Measurements from ENCODE around the gene LTBR.
"Not testable (repeated sequence)": the region's sequence is repeated elsewhere in the genome, so short reads cannot be mapped to it uniquely, and the experiment has no call there.

LTBR gene

DNA sequence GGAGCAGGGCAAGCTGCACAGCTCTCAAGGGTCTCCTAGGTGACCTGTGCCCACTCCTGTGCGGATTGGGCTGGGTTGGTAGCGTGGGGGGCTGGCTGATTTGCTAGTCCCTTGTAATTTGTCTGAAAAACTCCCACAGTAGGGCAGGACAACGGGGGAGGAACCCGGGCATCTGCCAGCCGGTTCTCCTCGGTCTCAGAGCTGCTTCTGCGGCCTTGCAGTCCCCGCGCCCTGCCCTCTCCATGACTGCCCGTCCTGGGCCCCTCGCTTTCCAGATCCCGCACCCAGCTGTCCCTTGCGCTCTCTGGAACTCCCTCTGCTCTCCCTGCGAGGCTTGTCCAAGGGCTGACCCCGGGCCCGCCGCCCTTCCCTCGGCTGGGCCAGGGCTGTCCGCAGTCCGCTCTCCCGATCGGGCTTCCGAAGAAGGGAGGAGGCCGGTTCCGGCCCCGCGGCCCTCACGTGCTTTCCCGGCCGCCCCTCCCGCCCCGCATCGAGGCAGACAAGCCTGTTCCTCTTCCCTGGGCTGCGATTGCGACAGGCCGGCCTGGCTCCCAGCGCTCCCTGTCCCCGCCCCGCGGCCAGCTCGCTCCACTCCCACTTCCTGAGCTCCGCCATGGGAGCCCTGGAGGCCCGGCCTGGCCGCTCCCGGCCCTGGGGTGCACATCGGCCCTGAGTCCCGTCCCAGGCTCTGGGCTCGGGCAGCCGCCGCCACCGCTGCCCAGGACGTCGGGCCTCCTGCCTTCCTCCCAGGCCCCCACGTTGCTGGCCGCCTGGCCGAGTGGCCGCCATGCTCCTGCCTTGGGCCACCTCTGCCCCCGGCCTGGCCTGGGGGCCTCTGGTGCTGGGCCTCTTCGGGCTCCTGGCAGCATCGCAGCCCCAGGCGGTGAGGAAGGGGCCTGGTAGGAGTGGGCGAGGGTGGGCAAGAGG, at the start of gene LTBR:
Gene LTBR (plus strand): TSS at position 591 of the 927 bp plus-strand sequence. CDS start 197 bp downstream, at position 788.
- FAIRE-seq, result no peak

DNA sequence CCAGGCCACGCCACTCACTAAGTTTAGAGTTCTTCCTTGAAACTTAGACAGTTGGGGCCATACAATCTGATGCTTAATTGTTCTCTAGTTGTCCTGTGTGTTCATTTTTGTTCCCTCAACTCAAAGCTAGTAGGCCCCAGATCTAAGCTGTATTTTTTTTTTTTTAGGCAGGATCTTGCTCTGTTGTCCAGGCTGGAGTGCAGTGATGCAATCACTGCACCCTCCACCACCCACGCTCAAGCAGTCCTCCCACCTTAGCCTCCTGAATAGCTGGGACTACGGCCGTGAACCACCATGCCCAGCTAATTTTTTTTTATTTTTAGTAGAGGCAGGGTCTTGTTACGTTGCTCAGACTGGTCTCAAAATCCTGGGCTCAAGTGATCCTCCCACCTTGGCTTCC, 49.6 kb upstream of the LTBR start:
- FAIRE-seq, result no peak

DNA sequence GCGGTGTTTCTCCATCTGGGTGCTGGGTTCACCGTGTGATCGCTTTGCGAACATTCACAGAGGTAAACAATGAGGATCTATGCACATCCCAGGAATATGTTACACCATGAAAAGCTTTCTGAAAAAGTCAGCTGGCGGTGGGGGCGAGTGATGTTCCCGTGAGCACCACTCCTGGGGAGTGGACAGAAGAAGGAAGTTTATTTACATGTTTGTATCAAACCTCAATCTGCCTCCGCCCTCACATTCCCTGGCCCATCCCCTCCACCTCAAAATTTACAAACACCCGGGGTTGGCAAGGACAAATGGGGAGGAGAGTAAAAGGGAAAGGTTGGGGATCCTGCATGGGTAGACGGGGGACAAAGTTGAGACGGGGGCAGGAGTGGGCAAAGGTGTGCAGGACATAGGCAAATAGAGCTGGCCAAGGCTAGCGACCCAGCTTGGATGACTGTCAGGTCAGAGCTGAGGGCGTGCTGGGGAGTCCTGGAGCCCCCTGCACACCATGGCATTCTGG, 49.0 kb upstream of the LTBR start:
- FAIRE-seq, result no peak

DNA sequence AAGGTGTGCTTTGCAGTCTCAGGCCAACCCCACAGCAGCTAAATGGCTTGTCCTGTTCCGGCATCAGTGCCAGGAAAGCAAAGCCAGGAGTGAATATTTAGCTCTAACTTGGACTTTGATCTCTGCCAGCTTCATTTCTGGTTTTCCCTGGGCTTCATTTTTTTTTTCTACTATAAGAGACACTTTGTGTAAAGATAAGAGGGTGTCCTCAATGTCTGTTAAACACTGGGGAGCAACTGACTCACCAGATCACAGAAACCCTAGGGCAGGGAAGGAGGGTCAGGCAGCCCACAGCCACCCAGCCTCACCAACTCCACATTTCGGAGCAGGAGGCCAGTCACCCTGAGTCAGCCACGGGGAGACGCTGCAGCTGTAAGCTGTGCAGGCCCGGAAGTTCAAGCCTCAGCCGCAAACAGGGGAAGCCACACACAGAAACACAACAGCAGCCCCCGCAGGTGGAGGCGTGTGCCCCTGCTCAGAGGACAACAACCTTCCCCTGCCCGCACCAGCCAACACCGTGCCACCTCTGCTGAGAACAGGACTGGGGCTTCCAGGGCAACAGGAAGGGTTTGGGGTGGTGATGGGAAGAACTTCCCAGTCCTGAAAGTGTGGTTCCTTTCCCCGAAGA, 48.4 kb upstream of the LTBR start:
- FAIRE-seq, result no peak

DNA sequence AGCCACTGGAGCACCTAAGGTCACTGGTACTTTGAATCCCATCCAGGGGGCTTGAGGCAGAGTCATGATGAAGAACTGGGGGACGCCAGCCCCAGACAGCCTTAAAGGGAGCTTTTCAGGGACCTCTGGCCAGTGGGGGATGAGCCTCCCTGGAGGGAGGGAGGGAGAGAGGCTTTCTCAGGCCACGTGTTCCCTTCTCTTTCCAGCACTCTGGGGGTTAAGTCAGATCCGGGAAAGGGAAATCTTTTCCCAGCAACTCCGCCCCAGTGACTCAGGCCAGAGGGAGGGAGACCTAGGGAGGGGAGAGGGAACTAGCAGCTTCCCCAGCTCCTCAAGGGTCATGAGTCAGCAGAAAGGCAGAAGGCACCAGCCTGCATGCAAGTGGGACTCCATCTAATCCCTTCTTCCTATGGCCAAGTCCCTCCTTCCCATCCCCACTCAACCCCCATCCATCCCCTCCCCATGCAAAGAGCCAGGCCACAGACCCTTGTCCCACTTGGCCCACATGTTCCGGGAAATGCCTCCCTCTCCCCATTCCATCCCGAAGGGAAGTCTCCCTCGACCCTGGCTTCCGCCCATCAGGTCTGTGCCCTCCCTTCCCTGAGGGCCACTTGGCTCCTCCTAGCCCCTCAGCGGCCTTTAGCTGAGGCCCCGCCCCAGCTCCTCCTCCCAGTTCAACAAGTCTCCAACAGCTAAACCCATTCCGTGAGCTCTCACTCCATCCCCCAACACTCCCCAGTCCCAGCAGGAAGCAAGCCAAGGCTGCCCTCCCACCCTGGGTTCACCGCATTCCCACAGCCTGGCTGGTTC, 47.7 kb upstream of the LTBR start:
- FAIRE-seq, result peak; percentile 97

DNA sequence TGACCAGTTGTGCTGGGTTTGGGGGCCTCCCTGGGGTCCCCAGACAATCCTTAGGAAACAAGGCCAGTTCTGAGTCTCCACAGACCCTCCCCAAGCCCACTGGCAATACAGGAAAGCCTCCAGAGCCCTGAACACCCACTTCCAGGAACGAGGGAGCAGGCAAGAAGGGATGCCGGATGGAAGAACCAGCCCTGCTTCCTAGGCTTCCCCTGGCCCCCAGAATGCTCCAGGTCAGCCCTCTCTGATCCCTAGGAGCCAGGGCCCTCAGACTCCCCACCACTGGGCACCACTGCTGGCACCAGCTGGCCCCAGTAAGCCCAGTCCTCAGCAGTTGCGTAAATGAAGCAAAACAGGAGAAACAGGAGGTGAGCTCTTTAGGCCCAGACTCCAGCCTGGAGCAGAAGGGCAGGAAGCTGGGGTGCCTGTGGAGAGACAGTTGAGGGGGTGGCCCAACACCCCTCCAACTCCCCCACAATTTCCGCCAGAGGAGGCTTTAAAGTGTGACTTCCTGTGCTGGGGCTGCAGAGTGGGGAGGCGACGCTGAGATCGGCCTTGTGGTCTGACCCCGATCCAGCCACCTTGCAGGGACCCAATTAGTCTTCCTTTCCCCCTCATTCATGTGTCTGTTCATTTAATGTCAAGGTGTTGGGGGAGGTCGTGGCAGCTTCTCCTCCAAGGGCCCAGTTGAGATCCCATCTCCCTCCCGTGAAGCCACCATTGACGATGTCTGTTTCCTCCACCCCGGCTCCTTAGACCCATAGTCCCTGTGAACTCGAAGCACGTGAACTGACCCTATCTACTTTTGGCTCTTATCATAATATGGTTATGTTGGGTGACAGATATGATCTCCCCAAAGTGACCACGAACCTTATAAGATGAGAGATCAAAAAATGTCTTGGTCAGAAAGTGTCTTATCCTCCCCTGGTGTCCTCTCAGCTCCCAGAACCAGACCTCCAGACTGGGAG, 46.8 kb upstream of the LTBR start:
- no peak for FAIRE-seq

DNA sequence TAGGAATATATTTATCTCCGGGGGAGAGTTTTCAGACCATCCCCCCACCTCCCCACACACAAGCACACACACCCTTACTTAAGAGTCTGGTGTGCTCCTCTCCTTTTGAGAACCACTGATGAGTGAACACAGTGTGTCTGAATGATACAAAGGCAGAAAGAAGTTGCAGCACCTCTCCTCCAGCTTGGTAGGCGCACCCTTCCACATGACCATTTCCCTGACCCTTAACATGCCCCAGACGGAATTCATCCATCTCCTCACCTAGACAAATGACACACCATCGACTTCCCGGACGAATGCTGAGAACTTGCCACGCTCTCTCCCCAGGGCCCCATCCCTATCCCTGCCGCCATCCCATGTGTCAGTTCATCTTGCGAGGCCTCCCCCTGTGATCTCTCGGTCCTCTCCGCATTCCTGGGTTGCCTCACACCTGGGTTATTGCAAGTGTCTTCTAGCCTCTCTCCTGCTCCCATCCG, 46.0 kb upstream of the LTBR start:
- FAIRE-seq, result no peak

DNA sequence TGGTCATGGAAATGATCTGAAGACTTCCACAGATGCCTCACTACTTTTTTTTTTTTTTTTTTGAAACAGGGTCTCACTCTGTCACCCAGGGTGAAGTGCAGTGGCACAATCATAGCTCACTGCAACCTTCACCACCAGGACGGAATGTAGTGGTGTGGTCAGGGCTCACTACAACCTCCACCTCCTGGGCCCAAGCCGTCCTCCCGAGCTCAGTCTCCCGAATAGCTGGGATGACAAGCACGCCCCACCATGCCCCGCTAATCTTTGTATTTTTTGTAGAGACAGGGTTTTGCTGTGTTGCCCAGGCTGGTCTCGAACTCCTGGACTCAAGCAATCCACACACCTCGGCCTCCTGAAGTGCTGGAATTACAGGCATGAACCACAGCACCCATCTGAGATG, 45.4 kb upstream of the LTBR start:
- FAIRE-seq, result not testable (repeated sequence)

DNA sequence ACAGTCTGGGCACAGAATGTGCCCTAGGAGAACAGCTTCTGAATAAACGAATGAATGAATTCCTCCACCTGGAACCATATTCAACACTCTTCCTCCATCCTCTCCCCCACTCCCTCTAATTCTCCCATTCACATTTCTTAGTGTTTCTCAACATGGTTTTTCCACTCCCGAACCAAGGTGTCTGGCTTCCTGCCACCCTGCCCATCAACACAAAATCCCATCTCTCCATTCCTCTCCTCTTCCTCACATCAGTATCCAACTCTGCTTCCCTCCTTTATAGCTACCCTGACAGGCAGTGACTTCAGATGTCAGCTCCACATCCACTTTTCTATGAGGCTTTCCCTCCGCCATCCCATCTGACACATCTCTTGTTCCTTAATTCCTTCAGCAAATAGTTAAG, 45.0 kb upstream of the LTBR start:
- FAIRE-seq, result no peak

DNA sequence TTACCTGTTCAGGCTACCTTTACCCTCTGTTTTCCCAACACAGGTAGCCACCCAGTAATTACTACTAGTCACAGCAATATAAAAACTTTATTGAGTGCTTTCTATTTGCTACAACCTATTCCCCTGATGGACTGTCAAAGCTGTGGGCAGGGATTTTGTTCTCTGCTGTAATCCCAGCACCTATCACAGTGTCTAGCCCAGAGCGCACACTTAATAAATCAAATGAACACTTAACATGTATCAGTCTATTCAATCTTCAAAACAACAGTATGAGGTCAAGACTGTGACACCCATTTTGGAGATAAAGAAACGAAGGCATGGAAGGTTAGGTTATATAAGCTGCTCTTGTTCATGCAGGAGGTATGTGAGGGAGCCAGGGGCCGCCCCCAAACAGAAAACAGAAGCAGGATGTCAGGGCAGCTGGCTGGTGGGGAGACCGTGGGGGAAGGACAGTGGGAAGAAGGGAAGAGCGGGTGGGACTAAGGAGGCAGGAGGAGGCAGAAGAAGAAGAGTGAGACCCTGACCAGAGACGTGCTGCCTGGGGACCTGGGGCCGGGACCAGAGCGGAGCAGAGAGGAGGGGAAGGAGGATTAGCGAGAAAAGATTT, 43.8 kb upstream of the LTBR start:
- FAIRE-seq, result no peak

DNA sequence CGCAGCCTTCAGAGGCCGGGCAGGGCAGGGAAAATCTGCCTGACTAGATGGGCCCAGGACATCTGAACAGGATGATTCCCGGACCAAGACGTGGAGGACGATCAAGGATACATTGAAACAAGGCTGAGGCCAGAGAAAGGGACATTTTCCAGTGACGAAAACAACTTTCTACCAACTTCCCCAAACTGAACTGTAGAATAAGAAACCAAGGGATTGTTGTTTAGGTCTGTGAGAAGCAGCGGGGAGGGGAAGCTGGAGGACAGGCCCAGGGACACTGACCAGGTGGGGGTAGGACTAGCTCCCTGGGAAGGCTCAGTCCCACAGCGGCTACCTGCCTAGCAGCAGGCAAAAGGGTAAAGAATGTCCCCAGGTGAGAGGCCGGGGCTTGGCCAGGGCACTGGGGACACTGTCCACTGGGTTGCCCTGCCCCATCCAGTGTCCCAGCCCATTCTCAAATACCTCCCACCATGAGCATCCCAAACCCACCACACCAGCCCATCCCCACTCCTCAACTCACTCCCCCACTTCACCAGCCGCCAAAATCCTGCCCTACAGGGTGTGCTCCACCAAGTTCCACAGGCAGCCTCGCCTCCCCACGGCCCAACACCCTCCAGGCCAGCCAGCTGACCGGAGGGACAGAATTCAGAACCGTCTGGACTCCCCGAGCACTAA, 43.1 kb upstream of the LTBR start:
- no peak for FAIRE-seq

DNA sequence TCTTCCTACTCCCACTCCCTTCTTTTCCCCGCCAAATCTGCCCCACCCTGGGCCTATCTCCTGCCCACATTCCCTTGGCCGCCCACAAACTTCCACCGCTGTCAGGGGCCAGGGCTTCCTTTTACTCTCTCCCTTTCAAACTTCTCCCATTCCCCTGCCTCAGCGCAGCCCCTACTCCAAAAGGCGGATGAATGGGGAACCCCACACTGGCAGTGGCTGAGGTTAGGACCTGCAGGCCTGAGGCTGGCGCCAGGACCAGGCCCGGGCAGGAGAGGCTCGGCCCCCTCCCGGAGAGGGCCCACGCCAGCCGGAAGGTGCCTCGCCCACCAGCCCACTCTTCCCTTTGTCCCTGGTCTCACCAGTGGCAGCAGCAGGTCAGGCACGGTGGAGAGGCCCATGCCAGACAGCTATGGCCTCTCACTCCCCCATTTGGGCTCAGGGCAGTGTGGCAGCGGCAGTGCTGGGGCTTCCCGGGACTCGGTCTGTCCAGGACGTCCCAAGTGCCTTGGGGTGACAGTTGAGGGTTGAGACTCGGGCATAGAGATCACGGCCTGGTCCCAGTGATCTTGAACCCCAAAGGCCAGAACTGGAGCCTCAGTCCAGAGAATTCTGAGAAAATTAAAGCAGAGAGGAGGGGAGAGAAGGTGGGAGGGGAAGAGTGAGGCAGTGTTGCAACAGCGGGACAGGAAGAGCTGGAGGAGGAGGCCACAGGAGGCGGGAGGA, 42.4 kb upstream of the LTBR start, which contains the start of gene TNFRSF1A:
Gene TNFRSF1A (minus strand): TSS at position 660 of the 723 bp plus-strand sequence. CDS start 262 bp downstream, at position 398.
- peak; percentile 82 for FAIRE-seq

DNA sequence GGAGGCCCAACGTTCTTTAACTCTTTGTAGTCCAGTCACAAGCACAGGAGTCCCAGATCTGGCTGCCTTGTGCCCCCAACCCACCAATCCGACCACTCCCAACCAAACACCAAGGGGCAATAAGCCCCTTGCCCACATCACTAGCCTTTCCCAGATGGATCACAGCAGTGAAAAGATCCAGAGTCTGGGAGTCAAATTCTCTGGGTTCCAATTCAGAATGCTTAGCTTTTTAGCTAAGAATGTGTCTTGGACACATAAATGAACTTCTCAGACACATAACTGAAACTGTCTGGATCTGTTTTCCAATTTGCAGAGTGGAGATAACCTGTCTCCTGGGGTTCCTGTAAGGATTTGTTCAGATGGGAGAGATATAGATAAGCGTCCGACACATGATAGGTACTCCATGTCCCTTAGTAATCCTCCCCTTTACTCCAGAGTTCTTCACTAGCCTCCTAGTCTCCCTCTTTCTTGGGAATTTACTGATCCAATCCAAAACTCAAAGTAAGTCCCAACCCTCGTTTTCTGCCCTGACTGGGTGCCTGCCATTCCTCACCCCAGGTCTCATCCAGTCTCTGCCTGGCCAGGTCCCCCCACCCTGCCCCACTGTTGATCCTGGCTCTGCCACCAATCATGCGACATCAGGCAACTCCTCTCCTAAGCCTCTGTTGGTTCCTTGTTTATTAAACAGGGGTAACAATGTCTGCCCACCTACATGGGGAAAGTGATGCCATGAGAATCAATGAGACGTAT, 41.6 kb upstream of the LTBR start:
- FAIRE-seq, result peak; percentile 19

DNA sequence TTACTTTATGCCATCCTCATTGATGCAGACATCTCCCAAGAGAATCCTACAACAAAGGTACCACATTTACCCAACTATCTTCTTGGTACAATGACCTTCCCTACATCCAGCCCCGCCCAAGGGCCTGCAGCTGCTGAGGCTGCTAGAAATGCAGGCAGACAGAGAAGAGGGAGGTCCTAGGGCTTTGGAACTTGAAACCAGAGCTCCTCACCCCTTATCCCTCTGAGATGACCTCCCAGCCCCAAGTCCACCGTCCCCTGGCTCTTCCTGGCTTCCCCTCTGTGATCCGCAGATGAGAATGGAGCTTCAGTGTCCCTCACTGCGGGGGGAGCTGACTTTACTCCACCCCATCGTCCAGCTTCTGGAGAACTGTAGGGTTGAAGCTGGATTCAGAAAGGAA, 40.4 kb upstream of the LTBR start:
- no peak for FAIRE-seq

DNA sequence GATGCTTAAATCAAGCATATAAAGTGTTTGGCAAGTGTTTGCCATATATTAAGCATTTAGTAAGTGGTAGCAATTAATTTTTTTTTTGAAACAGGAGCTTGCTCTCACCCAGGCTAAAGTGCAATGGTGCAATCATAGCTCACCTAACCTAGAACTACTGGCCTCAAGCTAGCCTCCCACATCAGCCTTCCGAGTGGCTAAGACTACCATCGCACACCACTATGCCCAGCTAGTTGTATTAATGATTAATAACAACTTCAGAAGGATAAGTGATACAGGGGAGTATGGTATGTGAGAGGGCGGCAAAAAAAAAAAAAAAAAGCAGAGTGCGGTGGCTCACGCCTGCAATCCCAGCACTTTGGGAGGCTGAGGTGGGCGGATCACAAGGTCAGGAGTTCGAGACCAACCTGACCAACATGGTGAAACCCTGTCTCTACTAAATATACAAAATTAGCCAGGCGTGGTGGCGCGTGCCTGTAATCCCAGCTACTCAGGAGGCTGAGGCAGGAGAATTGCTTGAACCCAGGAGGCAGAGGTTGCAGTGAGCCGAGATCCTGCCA, 39.8 kb upstream of the LTBR start:
- FAIRE-seq, result not testable (repeated sequence)

DNA sequence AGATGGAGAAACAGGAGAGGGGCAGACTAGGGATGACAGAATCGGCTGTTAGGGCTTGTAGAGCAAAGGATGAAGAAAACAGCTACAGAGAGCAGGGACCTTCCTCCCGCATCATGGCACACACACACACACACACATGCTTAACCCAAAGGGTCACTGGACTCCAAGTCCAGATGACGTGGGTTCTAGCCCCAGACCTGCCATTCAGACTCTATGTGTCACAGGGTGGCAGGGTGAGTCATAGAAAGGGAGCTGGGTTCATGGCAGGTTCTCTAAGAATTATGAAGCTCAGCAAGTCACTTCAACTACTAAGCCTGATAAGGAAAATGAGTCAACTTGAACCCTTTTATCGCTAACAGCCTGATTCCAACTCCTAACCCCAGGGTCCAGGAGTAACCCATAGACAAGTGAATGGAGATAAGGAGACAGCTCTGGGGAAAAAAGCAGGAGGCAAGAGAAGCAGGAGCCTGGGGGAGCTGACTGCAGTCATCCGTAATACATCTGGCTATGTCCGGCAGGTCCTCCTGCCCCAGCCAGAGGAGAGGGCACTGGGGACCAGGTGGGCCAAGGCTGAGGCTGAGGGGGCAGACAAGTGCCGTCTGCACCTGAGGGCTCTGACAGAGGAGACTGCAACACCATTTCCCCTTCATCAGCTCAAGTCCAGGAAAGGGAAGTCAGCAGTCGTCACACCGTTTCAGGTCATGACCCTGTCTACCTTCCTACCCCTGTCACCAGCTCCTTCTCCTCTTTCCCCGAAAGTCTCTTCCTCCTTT, 38.5 kb upstream of the LTBR start:
- no peak for FAIRE-seq

DNA sequence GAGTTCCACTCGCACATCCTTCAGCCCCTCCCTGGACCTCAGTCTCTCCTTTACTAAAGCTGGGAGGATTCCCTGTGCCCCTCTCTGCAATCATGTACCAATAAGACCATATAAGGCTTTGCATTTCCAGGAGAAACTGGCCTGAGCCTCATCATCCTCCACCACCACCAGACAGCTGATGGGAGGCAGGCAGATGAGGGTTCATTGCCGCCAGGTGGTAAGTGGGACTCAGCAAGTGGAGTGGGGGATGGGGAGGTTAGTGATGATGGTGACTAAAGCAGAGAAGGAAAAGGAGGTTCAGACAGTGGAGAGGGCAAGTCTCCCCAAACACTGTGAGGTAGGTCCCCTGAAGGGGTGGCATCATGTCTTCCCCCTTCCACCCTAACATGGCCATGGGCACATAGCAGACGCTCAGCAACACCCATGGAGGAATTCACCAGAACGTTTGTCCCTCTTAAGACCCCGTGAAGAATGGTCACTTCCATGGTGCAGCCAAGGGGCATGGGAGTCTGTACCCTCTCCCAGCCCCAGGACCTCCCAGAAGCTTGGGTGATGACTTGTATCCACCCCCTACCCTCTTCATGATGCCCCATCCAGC, 37.6 kb upstream of the LTBR start:
- FAIRE-seq, result no peak

DNA sequence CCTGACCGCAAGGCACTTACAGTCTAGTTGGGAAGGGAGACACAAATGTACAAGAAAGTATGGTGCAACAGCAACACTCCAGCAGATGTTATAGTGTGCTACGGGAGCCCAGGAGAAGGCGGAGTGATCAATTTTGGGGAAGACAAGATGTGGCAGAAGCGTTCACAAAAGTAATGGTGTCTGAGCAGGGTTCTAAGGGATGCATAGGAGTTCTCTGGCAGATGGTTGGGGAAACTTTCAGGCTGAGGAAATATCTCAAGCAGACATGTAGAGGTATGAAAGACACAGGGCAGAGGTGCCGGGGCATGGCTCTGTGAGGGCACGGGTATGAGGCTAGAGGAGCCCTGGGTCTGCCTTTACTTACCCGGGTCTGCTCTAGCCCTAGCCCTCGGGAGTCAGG, 37.0 kb upstream of the LTBR start:
- no peak for FAIRE-seq
